Ishikawa (cell line): ENCODE data around the gene C20orf202.

Experiments used
- CEBPB ChIP-seq: IDR thresholded peaks from 2 replicates; pipeline ENCODE4 v1.6.1; 2012
- CREB1 ChIP-seq: IDR thresholded peaks from 2 replicates; pipeline ENCODE4 v1.6.1; 2012; ENCODE audit warnings: low read depth
- EGR1 ChIP-seq: IDR thresholded peaks from 2 replicates; pipeline ENCODE4 v1.6.1; 2012
- EP300 ChIP-seq: IDR thresholded peaks from 2 replicates; pipeline ENCODE4 v1.6.1; 2012; ENCODE audit warnings: borderline replicate concordance
- FOXM1 ChIP-seq: IDR thresholded peaks from 2 replicates; pipeline ENCODE4 v1.6.1; 2012; ENCODE audit warnings: low read depth, borderline replicate concordance
- NFIC ChIP-seq: IDR thresholded peaks from 2 replicates; pipeline ENCODE4 v1.6.1; 2012
- RAD21 ChIP-seq: IDR thresholded peaks from 2 replicates; pipeline ENCODE4 v1.6.1; 2012; ENCODE audit warnings: low read depth
- TAF1 ChIP-seq: IDR thresholded peaks from 2 replicates; pipeline ENCODE4 v1.6.1; 2012; ENCODE audit warnings: low read depth, mild to moderate bottlenecking
- TCF12 ChIP-seq: IDR thresholded peaks from 2 replicates; pipeline ENCODE4 v1.6.1; 2012; ENCODE audit warnings: low read depth
- TEAD4 ChIP-seq: IDR thresholded peaks from 2 replicates; pipeline ENCODE4 v1.6.1; 2012
- YY1 ChIP-seq: IDR thresholded peaks from 2 replicates; pipeline ENCODE4 v1.6.1; 2012; ENCODE audit warnings: low read depth
- ZBTB7A ChIP-seq: IDR thresholded peaks from 2 replicates; pipeline ENCODE4 v1.6.1; 2012; ENCODE audit warnings: low read depth
- TF ChIP-seq, protein P1 (sequence below): IDR thresholded peaks from 2 replicates; pipeline ENCODE4 v1.6.1; 2012
- TF ChIP-seq, protein P2 (sequence below): IDR thresholded peaks from 2 replicates; pipeline ENCODE4 v1.6.1; 2012; ENCODE audit warnings: low read depth, mild to moderate bottlenecking
- TF ChIP-seq, protein P3 (sequence below): IDR thresholded peaks from 2 replicates; pipeline ENCODE4 v1.6.1; 2012

The C20orf202 gene

DNA sequence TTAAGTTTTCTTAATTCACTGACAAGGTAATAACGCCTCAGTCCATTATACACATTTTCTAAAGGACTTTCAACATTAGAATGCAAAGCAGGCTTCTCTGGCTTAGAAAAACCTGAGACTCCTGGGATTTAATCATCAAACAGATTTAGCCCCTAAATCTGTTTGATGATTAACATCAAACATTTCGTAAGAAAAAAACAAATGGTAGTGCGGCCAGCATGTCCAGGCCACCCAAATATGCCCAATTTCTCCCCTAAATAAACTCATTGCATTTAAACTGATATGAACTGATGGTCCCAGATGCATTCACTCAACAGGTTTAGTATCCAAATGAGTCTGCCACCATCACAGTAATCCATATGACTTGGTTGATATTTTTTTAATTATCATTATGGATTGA is 24.6 kb upstream of the C20orf202 start:
- TF ChIP-seq EGR1 = no peak
- TF ChIP-seq RAD21 = no peak
- TF ChIP-seq CEBPB = no peak
- TF ChIP-seq, protein P1, sequence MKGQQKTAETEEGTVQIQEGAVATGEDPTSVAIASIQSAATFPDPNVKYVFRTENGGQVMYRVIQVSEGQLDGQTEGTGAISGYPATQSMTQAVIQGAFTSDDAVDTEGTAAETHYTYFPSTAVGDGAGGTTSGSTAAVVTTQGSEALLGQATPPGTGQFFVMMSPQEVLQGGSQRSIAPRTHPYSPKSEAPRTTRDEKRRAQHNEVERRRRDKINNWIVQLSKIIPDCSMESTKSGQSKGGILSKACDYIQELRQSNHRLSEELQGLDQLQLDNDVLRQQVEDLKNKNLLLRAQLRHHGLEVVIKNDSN = no peak

DNA sequence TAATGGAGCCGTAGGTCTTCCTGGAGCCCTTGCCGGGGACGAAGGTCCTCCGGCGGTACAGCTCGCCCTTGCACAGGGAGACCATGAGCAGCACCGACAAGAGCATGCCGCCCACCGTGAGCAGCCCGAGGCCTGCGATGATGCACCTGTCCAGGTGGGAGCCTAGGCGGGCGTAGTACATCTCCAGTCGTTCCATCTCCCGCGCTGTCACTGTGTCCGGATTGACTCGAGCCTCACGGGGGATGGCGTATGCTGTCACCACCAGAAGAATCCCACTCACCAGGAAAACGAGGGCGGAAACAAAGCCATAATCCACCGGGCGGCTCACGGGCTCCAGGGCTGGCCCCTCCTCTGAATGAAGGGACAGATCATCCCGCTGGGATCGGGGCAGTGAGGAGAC is 22.3 kb upstream of the C20orf202 start:
- TF ChIP-seq, protein P1 = no peak
- TF ChIP-seq CEBPB = no peak
- TF ChIP-seq EGR1 = no peak
- no peak for TF ChIP-seq RAD21
- no peak for TF ChIP-seq ZBTB7A
- no peak for TF ChIP-seq NFIC
- TF ChIP-seq FOXM1 = no peak
- TF ChIP-seq, protein P2, sequence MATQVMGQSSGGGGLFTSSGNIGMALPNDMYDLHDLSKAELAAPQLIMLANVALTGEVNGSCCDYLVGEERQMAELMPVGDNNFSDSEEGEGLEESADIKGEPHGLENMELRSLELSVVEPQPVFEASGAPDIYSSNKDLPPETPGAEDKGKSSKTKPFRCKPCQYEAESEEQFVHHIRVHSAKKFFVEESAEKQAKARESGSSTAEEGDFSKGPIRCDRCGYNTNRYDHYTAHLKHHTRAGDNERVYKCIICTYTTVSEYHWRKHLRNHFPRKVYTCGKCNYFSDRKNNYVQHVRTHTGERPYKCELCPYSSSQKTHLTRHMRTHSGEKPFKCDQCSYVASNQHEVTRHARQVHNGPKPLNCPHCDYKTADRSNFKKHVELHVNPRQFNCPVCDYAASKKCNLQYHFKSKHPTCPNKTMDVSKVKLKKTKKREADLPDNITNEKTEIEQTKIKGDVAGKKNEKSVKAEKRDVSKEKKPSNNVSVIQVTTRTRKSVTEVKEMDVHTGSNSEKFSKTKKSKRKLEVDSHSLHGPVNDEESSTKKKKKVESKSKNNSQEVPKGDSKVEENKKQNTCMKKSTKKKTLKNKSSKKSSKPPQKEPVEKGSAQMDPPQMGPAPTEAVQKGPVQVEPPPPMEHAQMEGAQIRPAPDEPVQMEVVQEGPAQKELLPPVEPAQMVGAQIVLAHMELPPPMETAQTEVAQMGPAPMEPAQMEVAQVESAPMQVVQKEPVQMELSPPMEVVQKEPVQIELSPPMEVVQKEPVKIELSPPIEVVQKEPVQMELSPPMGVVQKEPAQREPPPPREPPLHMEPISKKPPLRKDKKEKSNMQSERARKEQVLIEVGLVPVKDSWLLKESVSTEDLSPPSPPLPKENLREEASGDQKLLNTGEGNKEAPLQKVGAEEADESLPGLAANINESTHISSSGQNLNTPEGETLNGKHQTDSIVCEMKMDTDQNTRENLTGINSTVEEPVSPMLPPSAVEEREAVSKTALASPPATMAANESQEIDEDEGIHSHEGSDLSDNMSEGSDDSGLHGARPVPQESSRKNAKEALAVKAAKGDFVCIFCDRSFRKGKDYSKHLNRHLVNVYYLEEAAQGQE = no peak
- TF ChIP-seq YY1 = no peak
- TF ChIP-seq CREB1 = no peak
- TF ChIP-seq, protein P3, sequence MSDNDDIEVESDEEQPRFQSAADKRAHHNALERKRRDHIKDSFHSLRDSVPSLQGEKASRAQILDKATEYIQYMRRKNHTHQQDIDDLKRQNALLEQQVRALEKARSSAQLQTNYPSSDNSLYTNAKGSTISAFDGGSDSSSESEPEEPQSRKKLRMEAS = no peak
- no peak for TF ChIP-seq TAF1
- no peak for TF ChIP-seq TEAD4
- no peak for TF ChIP-seq EP300
- no peak for TF ChIP-seq TCF12

DNA sequence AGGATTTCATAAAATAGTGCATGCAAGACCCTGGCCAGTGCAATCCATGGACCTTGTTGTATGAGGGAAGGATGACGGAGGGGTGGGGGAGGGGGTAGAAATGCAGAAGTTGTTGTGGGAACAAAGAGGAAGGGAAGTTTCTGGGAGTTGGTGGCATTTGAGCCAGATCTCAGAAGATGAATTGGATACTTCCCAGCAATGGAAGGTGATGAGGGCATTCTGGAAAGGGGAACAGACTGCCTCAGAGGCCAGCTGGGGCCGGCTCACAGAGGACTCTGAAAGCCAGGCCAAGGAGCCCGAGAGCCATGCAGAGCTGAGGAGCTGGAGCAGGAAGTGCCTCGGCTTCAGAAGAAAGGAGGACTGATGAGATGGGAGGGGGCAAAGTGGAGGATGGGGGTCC is 21.1 kb upstream of the C20orf202 start:
- TF ChIP-seq EP300 = no peak
- no peak for TF ChIP-seq ZBTB7A
- TF ChIP-seq TAF1 = no peak
- TF ChIP-seq EGR1 = no peak
- no peak for TF ChIP-seq RAD21
- TF ChIP-seq NFIC = no peak
- no peak for TF ChIP-seq CREB1
- no peak for TF ChIP-seq CEBPB
- TF ChIP-seq, protein P1 = no peak
- no peak for TF ChIP-seq TEAD4
- TF ChIP-seq, protein P2 = no peak
- no peak for TF ChIP-seq FOXM1
- no peak for TF ChIP-seq TCF12
- TF ChIP-seq, protein P3 = no peak
- TF ChIP-seq YY1 = no peak

DNA sequence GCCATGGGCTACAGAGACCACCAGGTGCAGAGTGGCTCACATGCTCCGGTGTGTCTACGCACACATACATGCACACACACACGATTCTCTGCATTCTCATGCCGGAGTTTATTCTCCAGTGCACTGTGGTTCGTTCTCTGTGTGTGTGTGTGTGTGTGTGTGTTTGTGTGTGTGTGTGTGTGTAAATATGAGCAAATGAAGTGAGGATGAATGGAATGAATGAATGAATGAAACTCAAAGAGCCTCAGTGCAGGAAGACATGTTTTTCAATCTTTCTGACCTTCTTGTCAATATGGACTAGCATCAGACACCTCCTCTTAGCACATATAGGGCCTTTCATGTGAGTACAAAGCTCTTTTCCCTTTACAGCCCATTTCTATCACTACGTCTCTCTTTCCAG is 20.1 kb upstream of the C20orf202 start:
- TF ChIP-seq FOXM1 (no peak), TEAD4 (no peak), YY1 (no peak), CEBPB (no peak), NFIC (no peak), RAD21 (no peak), CREB1 (no peak), EGR1 (no peak), ZBTB7A (no peak)
- TF ChIP-seq, protein P1 = no peak
- TF ChIP-seq, protein P2 = no peak
